Mesodermal cell (in vitro differentiated cells): ENCODE results near the gene CMTM2.
"Not testable (repeated sequence)": the region's sequence is repeated elsewhere in the genome, so short reads cannot be mapped to it uniquely, and the experiment has no call there.

Experiments
- H3K27ac ChIP-seq: 2 replicates; pipeline ENCODE4 v1.7.0; 2013; ENCODE audit warnings: mild to moderate bottlenecking, low read depth, low read length, moderate library complexity; ENCODE audit not compliant: severe bottlenecking
- H3K36me3 ChIP-seq: 2 replicates; pipeline ENCODE4 v1.7.1; 2013; ENCODE audit warnings: mild to moderate bottlenecking, low read length, moderate library complexity; ENCODE audit not compliant: control insufficient read depth, insufficient read depth
- H3K4me1 ChIP-seq: one replicate; pipeline ENCODE4 v1.7.1; 2013; ENCODE audit warnings: mild to moderate bottlenecking, low read length; ENCODE audit not compliant: insufficient read depth, control insufficient read depth, poor library complexity, severe bottlenecking
- H3K4me3 ChIP-seq: 2 replicates; pipeline ENCODE4 v1.7.0; 2013; ENCODE audit warnings: low read length, control low read depth, mild to moderate bottlenecking; ENCODE audit not compliant: insufficient read depth, poor library complexity, severe bottlenecking; ENCODE audit errors: extremely low read depth
- H3K9me3 ChIP-seq: 2 replicates; pipeline ENCODE4 v1.7.1; 2013; ENCODE audit warnings: mild to moderate bottlenecking, low read length, moderate library complexity; ENCODE audit not compliant: control insufficient read depth
- WGBS, 2 experiments: methylation state at CpG; one replicate each; pipeline ENCODE4 v1.1.5; 2013; ENCODE audit warnings: missing lambda C conversion rate in 2 of 2; ENCODE audit not compliant: insufficient coverage in 2 of 2; 5-methylcytosine and 5-hydroxymethylcytosine counted together

CMTM2 gene

DNA sequence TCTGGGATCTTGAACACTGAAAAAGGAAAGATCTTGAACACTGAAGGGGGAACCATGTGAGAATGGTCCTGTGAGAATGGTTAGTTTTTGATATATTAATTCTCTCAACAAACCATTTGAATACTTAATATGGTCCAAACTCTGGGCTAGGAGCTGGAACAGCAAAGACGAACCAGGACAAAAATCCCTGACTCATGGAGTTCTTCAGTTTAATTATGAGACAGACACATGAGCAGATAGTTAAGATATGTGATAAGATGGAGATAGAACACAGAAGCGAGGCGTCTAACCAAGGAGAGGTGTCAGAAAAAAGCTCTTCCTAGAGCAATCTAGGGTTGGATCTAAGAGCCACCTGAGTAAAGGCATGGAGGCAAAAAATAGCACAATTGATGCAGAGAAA is 25.2 kb upstream of the CMTM2 start:
- Histone ChIP-seq H3K4me1 (no peaks in the 10 kb centered on the region), H3K9me3 (peaks cover 6% of the 10 kb centered on the region), H3K4me3 (no peak overlapping the region), H3K36me3 (no peaks in the 10 kb centered on the region), H3K27ac (no peak overlapping the region)
- 97% methylated on average over 3 of the region's 3 CpGs for WGBS, 2 experiments

DNA sequence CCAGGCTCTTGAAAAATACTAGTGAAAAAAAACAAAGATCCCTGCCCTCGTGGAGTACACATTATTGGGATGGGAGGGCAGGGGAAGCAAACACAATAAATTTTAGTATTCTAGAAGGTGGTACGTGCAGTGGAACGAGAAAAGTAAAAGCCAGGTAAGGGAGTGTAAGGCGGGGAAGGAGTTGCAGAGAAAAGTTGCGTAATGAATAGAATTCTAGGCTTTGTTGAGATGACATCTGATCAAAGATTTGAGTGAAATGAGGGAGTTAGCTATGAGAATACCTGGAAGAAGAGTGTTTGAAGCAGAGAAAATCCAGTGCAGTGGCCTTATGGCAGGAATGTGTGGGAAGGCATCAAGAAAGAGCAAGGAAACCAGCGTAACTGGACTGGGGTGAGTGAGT is 24.8 kb upstream of the CMTM2 start:
- Histone ChIP-seq H3K27ac (no peak overlapping the region), H3K4me1 (no peaks in the 10 kb centered on the region), H3K4me3 (no peak overlapping the region), H3K36me3 (no peaks in the 10 kb centered on the region), H3K9me3 (peaks cover 6% of the 10 kb centered on the region)
- WGBS, 2 experiments, result 92 to 98% methylated on average over 5 to 6 of the region's 6 CpGs

- H3K4me1 ChIP-seq, result peaks cover 5% of the 10 kb centered on the region
- no peak overlapping the region for H3K27ac ChIP-seq
- whole genome bisulfite sequencing, 2 experiments, result 80 to 91% methylated on average over 1 of the region's 1 CpG
- H3K4me3 ChIP-seq, result no peak overlapping the region
- H3K9me3 ChIP-seq, result no peaks in the 10 kb centered on the region
- H3K36me3 ChIP-seq, result peaks cover 3% of the 10 kb centered on the region
These were observed 19.2 kb upstream of the CMTM2 start for GRCh38 chr16:66560107-66560506.

DNA sequence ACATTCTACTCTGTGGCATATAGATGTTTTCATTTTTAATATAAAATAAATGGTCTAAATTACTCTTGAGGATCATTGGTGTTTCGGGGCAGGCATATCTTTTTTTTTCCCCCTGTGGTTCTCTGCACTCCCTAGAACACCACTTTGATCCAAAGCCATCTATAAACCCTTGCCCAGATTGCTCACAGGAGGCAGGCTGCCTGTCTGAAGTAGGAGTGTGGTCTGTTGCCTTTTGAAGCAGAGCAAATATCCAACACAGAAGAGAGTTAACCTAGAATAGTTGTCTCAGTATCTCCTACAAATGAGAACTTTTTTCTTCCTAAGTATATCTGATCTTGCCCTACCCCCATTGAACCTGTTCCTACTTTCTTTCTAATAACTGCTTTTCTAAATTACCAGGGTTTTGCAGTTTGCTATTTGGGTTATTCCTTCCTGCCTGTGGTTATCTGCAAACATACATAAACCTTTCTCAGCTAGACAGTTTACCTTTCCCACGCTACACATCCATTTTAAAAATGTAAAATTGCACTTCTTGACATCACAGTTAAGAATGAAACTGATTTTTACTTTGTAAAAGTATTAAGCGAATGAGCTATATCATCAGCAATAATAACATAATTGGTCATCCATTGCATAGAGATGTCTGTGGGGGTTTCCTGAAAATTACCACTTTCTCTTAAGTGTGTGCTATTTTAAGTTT is 17.7 kb upstream of the CMTM2 start:
- H3K4me3 ChIP-seq, result no peak overlapping the region
- no CpG with 5 or more reads among the region's 3 CpGs for WGBS, 2 experiments
- peaks cover 12% of the 10 kb centered on the region for H3K4me1 ChIP-seq
- no peaks in the 10 kb centered on the region for H3K9me3 ChIP-seq
- no peak overlapping the region for H3K27ac ChIP-seq
- H3K36me3 ChIP-seq, result peaks cover 11% of the 10 kb centered on the region

DNA sequence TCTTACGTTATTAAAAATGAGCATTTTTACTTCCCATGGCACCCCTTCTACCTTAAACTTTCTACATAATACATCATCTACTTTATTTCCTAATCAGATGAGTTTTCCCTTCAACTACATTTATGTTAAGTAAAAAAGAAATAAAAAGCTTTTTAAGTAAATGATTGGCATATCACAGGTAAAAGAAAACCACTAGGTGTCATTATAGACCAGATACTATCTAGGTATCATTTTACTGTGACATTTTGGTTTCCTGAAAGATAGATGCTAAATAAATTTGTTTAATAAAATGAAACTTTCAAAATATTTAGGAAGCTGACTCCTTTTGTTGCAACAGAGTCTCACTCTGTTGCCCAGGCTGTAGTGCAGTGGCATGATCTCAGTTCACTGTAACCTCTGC is 16.9 kb upstream of the CMTM2 start:
- H3K36me3 ChIP-seq, result peaks cover 17% of the 10 kb centered on the region
- whole genome bisulfite sequencing, 2 experiments, result 100% methylated on average over 1 of the region's 1 CpG; no CpG with 5 or more reads in 1 of the 2 experiments

GRCh38 chr16:66562986-66563385 is 16.3 kb upstream of the CMTM2 start:
- Histone ChIP-seq H3K4me1 (peaks cover 12% of the 10 kb centered on the region), H3K27ac (no peak overlapping the region), H3K4me3 (no peak overlapping the region), H3K36me3 (peaks cover 17% of the 10 kb centered on the region), H3K9me3 (no peaks in the 10 kb centered on the region)
- WGBS, 2 experiments, result 86% methylated on average over 1 of the region's 2 CpGs; no CpG with 5 or more reads in 1 of the 2 experiments

More for the DNA sequence above, 16.9 kb upstream of the CMTM2 start:
- peaks cover 12% of the 10 kb centered on the region for H3K4me1 ChIP-seq
- H3K27ac ChIP-seq, result no peak overlapping the region
- no peaks in the 10 kb centered on the region for H3K9me3 ChIP-seq
- H3K4me3 ChIP-seq, result no peak overlapping the region

GRCh38 chr16:66563574-66564334 is 15.5 kb upstream of the CMTM2 start:
- no peaks in the 10 kb centered on the region for H3K9me3 ChIP-seq
- no peak overlapping the region for H3K27ac ChIP-seq
- 100% methylated on average over 1 of the region's 2 CpGs; no CpG with 5 or more reads in 1 of the 2 experiments for WGBS, 2 experiments
- peaks cover 12% of the 10 kb centered on the region for H3K4me1 ChIP-seq
- H3K4me3 ChIP-seq, result no peak overlapping the region
- H3K36me3 ChIP-seq, result peaks cover 17% of the 10 kb centered on the region

DNA sequence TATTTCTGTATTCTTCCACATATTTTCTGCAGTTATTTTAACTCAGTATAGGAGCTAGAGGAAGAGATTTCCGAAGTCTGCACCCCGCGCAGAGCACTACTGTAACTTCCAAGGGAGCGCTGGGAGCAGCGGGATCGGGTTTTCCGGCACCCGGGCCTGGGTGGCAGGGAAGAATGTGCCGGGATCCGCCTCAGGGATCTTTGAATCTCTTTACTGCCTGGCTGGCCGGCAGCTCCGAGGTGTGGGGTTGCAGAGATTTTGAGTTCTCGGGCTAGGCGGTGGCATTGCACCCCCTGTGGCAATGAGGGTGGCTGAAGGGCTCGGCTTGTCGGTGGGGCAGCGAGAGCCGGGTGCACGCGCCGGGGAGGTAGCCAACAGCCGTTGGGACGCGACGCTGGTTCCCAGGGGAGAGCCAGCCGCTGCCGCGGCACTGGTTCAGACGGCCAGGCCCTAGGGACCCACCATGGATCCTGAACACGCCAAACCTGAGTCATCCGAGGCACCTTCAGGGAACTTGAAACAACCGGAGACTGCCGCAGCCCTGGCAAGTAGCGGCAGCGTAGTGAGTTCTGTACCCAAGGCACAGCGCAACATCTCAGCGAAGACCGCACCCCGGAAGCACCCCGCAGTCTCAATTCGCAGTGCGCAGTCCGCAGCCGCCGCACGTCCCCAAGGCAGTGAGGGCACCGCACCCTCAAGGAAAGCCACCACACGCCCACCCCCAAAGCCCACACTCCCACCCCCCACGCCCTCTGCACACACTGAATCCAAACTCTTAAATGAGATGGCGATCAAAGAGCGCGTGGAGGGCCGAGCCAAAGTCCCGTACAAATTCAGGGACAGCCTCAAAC is 13.0 kb upstream of the CMTM2 start, which contains the start of gene CMTM1:
TSS of gene CMTM1 (plus strand) at position 389 of the 851 bp plus-strand sequence. CDS start at position 464, 75 bp downstream.
- Histone ChIP-seq H3K9me3 (no peaks in the 10 kb centered on the region), H3K36me3 (peaks cover 17% of the 10 kb centered on the region), H3K4me3 (no peak within 1 kb of the TSS), H3K27ac (no peak within 1 kb of the TSS), H3K4me1 (peaks cover 15% of the 10 kb centered on the region)
- WGBS, 2 experiments, result 93 to 95% methylated on average over 39 to 51 of the region's 54 CpGs

DNA sequence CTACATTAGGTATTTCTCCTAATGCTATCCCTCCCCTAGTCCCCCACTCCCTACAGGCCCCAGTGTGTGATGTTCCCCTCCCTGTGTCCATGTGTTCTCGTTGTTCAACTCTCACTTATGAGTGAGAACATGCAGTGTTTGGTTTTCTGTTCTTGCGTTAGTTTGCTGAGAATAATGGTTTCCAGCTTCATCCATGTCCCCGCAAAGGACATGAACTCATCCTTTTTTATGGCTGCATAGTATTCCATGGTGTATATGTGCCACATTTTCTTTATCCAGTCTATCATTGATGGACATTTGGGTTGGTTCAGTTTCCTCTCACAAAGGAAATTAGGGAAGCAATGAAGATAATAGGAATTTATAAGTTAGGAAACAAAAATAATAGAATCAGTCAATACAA is 12.0 kb upstream of the CMTM2 start:
- peaks cover 17% of the 10 kb centered on the region for H3K36me3 ChIP-seq
- WGBS, 2 experiments, result 100% methylated on average over 1 of the region's 3 CpGs; no CpG with 5 or more reads in 1 of the 2 experiments
- peaks cover 15% of the 10 kb centered on the region for H3K4me1 ChIP-seq
- not testable (repeated sequence) for H3K4me3 ChIP-seq, H3K27ac ChIP-seq, H3K9me3 ChIP-seq

GRCh38 chr16:66568355-66568754 is 10.9 kb upstream of the CMTM2 start:
- Histone ChIP-seq H3K9me3 (no peaks in the 10 kb centered on the region), H3K36me3 (peaks cover 14% of the 10 kb centered on the region), H3K4me1 (peaks cover 15% of the 10 kb centered on the region), H3K27ac (no peak overlapping the region), H3K4me3 (no peak overlapping the region)
- WGBS, 2 experiments, result 100% methylated on average over 1 to 2 of the region's 2 CpGs
